Heart left ventricle (tissue), 13 donors: Measurements from ENCODE around the gene MANSC1.

Experiments used
- CTCF ChIP-seq, 12 donors: fragments of 200-600 bp; sonication (generic) in 4 of 12; IDR thresholded peaks; one replicate each; pipeline versions ENCODE4 v1.5.0 to v1.8.0; 2018 to 2022; ENCODE audit warnings: antibody characterized with exemption in 12 of 12, mild to moderate bottlenecking in 5 of 12
- POLR2A ChIP-seq, 2 donors: fragments of 450-650 bp; IDR thresholded peaks; one replicate each; pipeline ENCODE4 v1.6.1; 2017; ENCODE audit warnings: antibody characterized with exemption in 2 of 2, mild to moderate bottlenecking in 2 of 2, moderate library complexity in 2 of 2
- donor health status: ischemic (EF 13 %, LVEDD 7.1; RV severe dilation, severe dysfunction).
- donor health status: DM: no; HTN: yes; CAD: no.
- donor health status: DM: no; HTN: no; CAD: no.
- donor health status: ischemic (EF 25% LVEDD 6.9; RV normal size, moderate dysfunction).
- donor health status: ischemic (EF 25% LVEDD 5.7; RV mildly dilated, moderate dysfunction).
- donor health status: ischemic (EF 35%, LVEDD 5.7; RV mildly dilated, moderate dysfunction).
- donor health status: nonischemic (EF 11% LVEDD 7.7; RV severe dilation, severe dysfunction).
- donor health status: DM: yes; HTN: yes; CAD: no.
- donor health status: PGD.
- donor health status: ischemic (EF 29% LVEDD 5.4; RV normal size, mild dysfunction).
- donor health status: nonischemic (EF 23%, LVEDD 6.1; RV moderate dilation, normal function).

DNA sequence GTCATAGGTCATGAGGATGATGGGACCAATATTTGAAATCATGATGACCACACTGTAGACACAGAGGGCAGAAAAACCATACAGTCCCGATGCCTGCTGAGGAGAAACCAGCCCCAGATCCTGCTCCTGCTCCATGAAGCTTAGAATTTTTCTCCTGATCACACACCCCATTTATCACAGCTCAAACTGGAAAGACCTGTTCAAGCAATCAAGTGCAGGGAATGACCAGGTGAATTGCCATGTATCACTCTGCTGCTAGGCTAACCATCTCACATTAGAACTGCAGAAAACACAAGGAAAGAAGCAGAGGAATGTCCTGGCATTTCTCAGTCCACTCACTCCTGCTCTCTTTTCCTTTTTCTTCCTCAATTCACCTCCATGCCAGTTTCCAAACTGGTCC lies 18.1 kb downstream of the MANSC1 start:
- TF ChIP-seq CTCF (IDR thresholded peaks at IDR 0.05) (no peak), POLR2A (IDR thresholded peaks at IDR 0.05) (no peak)
